GM18520 (cell line): ENCODE data around the gene TPR.

Experiments used
- ATAC-seq: cut with Tn5 transposase; IDR thresholded peaks from one replicate; pipeline ENCODE4 v1.9.1; 2021; ENCODE audit not compliant: unreplicated experiment

The TPR gene

DNA sequence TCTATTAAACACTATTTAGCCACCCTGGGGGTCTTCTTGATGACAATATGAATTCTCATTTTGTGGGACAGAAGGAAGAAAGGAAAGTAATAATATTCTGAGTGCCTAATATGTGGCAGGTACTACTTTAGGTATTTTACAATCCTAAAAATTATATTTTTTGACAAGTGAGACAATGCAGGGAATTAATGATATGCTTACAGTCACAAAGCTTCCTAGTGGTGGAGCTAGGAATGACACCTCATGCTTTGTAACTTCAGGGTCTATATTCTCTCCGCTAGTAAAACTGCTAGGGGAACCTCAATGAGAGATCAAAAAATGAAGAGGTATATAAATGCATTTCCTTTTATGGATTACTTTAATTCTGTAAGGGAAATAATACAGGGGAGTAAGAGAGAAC lies 44.3 kb downstream of the TPR start:
- no peak for ATAC-seq

DNA sequence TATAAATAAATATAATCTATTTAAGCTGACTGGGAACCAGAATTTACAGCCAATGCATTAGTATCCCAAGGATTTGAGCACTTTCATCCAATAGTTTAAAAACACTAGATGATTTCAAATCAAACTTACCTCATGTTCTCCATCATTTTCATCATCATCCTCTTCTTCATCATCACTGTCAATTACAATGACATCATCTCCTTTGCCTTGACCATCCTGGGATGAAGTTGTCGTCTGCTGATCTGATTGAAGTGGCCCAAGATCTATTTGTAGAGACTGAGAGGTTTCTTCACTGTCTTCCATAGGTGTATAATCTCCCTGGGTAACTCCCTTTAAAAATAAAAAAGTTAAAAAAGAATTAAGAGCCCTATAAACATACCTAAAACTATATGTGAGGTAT lies 47.7 kb downstream of the TPR start:
- ATAC-seq, result no peak

DNA sequence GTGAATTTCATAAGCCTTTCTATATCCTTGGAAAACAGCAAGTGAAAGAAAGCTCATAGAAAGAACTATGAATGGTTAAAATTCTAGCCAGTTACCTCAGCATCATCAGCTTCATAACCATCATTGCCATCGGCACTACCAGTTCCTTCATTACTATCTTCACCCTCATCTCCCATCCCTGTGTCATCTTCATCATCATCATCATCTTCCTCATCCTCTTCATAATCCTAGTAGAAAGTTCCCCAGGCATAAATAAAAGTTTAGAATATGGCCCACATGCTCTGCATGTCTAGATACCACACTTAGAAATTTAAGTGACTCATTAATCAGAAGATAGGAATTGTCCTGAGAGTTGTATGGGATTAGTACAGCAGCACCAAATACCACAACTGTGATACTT lies 49.0 kb downstream of the TPR start:
- no peak for ATAC-seq

DNA sequence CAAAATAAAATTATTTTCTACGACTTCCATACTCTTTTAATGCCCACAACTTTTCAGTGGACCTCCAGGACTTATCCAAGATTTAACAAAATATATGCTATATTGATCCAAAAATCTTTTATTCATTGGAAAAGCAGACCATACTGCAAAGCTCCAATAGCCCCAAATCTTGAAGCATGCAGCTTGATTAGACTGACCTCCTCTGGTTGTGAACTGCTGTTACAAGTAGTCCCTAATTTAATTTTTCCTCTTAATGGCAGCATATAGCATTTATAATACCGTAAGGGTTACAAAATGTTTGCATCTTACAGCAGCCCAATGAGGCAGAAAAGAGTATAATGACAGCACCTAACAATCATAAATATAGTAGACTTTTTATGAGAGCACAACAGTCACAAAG lies 49.8 kb downstream of the TPR start:
- ATAC-seq, result no peak

DNA sequence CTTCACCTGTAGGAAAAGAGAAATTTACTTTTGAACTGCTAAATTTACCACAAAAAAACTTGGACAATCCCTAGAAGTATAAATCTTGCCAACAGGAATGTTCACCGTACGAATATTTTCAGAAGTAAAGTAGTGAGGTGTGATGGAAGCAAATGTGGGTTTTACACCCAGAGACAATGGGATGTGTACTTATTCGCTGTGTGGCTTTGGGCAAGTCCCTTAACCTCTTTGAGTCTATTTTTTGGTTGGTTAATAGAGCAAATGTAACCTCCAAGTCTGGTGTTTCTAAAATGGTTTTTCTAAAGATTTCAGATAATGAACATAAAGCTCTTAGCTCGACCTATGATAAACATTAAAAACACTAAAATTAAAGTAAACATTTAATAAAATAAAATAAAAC lies 51.2 kb downstream of the TPR start:
- ATAC-seq, result no peak

DNA sequence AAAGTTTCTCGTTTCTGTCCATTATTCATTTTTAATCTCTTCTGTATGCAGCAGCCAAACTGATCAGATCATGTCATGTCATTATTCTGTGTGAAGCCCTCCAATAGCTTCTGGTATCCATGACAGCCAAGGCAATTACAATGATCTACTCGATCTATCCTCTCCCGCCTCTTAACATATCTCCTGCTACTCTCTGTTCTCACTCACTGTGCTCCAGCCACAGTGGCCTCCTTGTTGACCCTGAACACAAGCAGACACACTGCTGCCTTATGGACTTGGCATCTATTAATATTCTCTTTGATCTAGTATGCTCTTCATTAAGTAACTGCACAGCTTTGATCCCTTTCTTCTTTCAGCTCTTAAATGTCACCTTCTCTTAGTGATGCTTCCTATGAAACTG lies 59.5 kb downstream of the TPR start:
- no peak for ATAC-seq

DNA sequence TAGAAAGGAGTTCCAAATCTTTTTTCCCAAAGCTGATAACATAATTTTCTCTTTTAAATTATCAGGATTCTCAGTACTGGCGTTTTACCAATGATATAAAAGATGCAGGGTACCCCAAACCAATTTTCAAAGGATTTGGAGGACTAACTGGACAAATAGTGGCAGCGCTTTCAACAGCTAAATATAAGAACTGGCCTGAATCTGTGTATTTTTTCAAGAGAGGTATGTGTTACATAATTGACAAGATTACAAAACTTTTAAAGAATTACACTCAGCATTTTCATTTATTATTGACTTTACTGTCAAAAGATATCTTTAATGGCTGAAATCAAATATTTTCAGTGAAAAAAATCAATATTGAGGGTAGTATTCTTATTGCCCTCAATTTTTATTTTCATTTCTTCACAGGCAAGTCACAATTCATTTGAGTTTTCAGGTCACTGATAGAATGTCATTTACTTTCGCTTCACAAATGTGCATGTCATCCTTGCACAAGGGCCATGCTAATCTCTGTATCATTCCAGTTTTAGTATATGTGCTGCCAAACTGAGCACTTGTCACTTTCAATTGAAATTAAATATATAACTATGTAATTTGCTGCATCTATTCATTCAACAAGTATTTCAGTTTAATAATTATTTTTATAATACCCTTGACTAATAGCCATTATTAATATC lies 63.5 kb downstream of the TPR start:
- ATAC-seq, result no peak

DNA sequence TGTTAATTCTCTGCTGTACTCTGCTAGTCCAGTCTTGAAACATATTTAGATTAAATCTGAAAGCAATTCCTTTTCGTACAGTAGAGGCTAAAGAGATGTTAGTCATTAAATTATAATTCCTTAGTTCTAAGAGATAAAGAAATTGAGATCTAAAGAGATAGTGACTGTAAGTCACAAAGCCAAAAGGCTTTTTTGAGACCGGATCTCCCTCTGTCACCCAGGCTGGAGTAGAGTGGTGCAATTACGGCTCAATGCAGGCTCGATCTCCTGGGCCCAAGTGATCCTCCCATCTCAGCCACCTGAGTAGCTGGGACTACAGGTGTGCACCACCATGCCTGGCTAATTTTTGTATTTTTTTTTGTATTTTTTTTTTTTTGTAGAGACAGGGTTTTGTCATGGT lies 64.7 kb downstream of the TPR start:
- no peak for ATAC-seq

DNA sequence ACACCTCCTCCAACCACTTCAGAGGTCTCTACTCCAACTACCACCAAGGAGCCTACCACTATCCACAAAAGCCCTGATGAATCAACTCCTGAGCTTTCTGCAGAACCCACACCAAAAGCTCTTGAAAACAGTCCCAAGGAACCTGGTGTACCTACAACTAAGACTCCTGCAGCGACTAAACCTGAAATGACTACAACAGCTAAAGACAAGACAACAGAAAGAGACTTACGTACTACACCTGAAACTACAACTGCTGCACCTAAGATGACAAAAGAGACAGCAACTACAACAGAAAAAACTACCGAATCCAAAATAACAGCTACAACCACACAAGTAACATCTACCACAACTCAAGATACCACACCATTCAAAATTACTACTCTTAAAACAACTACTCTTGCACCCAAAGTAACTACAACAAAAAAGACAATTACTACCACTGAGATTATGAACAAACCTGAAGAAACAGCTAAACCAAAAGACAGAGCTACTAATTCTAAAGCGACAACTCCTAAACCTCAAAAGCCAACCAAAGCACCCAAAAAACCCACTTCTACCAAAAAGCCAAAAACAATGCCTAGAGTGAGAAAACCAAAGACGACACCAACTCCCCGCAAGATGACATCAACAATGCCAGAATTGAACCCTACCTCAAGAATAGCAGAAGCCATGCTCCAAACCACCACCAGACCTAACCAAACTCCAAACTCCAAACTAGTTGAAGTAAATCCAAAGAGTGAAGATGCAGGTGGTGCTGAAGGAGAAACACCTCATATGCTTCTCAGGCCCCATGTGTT lies 66.6 kb downstream of the TPR start:
- ATAC-seq, result no peak

DNA sequence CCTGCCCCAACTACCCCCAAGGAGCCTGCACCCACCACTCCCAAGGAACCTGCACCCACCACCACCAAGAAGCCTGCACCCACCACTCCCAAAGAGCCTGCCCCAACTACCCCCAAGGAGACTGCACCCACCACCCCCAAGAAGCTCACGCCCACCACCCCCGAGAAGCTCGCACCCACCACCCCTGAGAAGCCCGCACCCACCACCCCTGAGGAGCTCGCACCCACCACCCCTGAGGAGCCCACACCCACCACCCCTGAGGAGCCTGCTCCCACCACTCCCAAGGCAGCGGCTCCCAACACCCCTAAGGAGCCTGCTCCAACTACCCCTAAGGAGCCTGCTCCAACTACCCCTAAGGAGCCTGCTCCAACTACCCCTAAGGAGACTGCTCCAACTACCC lies 67.6 kb downstream of the TPR start:
- ATAC-seq, result no peak

DNA sequence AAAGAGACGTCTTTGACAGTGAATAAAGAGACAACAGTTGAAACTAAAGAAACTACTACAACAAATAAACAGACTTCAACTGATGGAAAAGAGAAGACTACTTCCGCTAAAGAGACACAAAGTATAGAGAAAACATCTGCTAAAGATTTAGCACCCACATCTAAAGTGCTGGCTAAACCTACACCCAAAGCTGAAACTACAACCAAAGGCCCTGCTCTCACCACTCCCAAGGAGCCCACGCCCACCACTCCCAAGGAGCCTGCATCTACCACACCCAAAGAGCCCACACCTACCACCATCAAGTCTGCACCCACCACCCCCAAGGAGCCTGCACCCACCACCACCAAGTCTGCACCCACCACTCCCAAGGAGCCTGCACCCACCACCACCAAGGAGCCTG lies 68.5 kb downstream of the TPR start:
- ATAC-seq, result no peak

DNA sequence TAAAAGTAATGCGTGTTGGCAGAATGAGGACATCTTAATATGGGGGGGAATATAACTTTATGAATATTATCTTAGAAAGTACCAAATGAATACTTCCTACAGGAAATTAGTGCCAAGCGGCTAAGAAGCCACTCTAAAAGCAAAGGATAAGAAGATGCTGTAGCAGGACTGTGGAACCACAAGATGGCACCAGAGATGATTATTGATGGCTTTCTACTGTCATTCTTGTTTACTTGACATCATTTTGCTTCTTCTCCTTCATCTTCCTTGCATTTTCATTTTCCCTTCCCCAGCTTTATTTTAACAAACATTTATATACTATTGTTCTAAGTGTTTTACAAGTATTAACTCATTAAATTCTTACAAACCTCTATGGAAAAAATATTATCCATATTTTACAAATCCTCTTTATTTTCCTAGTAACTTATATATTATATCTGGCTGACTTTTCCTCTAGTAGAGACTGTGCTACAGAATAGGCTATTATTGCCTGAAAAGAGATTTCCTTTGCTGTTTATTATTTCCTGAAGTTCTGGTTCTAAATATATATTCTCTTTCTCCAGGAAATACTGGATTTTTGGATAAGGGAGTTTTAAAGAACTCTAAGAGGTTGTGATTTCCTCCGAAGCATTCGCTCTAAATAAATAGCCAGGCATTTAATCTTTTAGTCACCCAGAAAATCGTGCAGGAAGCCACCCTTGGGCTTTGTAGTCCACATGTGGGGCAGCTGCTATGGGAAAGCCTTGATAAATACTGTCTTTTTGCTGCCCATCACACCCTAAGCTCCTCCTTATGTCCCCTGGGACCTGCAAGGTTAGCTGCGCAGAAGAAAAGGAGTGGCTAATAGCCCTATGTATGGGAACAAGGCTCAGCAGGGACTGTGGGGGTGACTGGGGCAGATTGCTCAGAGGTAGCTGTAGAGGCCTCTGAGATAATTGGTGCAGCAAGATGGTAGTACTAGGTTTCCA lies 69.8 kb downstream of the TPR start:
- peak; percentile 63 for ATAC-seq

DNA sequence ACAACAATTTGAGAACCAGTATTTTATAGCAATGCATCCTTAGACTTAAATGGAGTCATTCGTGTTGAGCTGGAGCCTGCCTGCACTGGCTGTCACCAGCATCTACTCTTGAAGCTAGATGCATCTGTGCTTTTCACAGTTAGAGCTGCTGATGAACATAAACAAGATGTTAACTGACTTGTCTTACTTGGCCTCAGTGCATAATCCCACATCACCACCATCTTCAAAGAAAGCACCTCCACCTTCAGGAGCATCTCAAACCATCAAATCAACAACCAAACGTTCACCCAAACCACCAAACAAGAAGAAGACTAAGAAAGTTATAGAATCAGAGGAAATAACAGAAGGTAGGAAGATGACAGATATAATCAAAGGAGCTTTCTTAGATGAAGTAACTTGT lies 71.1 kb downstream of the TPR start:
- ATAC-seq, result no peak

DNA sequence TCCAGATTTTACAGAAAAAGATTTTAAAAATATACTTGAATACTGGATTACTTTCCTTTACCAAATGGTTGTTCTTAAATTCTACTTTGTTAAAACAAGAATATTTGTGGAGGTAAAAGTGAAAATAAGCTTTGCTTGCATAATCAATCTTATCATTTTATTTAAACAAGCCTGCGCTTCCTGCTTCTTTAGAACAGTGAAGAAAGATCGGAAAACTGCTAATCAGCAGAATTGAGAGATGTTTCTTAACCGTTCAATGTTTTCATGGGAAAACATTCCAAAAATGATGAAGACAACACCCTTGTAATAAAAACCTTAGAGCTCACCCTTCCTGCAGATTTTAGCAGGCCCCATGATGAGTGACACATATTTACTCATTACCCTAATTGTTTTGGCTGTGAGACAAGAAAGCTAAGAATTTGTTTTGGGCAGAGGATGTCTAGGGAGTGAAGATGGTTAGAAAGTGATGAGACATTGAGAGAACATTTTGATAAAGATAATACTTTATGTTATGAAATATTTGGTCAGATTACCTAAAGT lies 72.6 kb downstream of the TPR start:
- ATAC-seq, result no peak

DNA sequence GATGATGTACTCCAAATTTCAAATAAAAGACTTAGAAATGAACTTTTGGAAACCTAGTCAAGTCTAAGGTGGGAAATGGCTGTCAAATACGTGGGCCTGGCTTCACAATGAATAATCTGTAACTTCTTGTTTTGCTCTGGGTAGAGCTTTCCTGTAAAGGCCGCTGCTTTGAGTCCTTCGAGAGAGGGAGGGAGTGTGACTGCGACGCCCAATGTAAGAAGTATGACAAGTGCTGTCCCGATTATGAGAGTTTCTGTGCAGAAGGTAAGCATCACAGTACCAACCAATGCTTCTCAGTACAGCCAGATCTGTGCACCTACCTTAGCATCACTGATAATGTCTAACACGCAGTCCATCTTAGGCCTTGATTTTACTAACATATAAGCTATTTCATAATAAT lies 73.6 kb downstream of the TPR start:
- ATAC-seq, result no peak

DNA sequence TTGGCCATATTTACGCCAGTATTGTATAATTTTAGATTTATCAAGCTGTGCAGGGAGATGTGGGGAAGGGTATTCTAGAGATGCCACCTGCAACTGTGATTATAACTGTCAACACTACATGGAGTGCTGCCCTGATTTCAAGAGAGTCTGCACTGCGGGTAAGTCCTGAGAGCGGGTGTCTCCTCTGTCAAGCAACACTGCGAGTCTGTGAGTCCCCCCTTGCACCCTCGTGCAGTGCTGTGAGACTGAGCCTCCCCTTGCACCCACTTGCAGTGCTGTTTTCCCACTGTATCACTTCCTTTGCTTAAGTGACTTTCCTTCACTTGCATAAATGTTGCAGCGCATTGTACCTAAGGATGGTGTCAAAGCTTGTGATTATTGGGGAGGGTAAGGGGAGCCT lies 75.0 kb downstream of the TPR start:
- ATAC-seq, result no peak

DNA sequence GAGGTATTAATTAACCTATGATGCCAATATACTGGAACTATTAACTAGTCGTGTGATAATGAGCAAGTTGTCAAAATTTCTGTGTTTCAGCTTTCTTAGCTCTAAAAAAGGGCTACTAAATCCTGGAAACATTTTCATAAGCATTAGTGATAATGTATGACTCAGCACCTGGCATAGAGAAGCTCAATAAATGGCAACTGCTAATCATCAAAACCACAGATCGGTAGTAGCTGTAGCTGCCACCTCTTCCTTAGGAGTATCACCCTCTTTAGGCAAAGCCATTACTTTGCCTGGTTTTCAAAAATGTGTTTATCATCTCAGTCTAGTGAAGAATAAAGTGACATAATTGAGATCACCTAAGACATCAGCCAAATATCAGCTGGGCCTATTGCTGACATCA lies 75.5 kb downstream of the TPR start:
- no peak for ATAC-seq

DNA sequence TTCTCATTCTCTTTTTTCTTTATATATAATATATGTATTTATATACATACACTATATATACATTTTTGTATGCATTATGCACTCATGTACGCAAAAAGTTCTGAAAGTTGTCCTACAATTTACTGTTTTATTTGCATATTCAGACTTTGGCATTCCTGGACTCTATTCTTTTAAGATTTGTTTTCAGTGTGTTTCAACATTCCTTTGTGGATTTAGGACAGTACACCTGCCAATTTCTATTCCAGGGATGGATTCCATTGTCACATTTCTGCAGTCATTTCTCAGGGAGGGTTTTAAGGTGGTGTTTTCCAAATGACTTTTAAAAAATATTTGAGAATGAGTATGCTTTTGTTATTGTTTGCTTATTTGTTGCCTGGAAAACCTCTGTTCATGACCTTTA lies 76.2 kb downstream of the TPR start:
- no peak for ATAC-seq

DNA sequence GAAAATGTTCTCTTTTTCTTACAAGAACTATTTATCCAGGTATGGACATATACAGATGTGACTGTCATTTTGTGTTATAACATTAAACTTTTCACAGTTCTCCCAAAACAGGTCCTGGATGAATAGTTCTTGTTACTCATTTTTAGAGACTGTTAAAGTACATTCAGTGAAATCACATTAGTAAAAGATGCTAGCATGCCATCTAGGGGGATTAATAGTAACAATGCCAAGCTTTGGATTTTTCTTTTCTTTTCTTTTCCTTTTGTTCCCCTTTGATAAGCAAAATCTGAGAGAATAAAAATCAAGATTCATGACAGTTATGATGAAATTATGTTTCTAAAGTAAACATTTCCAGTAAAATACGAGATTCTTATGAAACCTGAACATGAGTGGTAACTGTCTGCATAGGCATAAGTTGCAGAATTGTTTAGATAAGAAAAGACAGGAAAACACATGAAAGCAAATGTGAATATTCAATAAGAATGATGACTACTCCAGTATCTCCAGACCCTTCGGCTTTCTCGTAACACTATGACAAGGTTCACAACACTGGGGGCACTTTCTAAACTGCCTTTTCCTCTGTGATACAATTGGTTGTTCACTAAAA lies 77.5 kb downstream of the TPR start:
- no peak for ATAC-seq

DNA sequence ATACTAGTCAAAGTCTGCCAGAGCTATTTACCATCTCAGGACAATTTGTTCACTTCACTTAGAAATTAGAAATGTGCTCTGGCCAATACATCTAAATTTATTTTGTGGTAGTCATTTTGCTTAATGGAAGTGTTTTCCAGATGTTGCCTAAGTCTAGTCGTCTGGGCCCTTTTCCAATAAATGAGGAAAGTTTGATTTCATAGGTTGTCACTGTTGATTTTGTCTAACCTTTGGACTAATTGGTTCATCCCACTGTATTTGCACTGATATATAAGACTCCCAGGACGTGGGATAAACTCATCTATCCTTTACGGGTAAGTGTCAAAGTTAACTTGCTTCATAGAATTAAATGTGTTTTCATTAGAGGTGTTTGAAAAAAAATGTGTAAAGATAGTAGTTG lies 79.1 kb downstream of the TPR start, which contains the start of gene PRG4:
TSS of gene PRG4 (plus strand) at position 300 of the 400 bp plus-strand sequence.
- ATAC-seq, result no peak

DNA sequence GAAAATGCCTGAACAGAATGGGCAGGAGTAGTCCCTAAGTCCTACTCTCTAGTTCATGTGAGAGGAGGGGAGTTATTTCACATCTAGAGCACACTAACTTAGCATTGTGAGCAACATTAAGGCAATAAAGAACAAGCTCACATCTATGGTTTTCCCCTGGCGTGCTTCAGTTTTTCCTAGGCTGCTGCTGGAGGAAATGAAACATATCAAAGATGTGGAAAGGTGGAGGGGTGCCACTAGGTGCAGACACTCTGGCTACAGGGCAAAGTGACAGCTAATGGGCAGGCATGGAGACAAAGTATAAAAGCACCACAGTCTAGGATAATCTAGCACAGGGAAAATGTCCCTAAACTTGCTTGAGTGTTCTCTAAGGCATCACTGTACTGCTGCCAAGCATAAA lies 82.2 kb downstream of the TPR start:
- ATAC-seq, result no peak
